GM19452 (cell line): ENCODE data around the gene GNG7.
"Not testable (repeated sequence)": the region's sequence is repeated elsewhere in the genome, so short reads cannot be mapped to it uniquely, and the experiment has no call there.

Experiments used
- ATAC-seq: cut with Tn5 transposase; IDR thresholded peaks from one replicate; pipeline ENCODE4 v1.9.1; 2021; ENCODE audit not compliant: unreplicated experiment

Gene GNG7

DNA sequence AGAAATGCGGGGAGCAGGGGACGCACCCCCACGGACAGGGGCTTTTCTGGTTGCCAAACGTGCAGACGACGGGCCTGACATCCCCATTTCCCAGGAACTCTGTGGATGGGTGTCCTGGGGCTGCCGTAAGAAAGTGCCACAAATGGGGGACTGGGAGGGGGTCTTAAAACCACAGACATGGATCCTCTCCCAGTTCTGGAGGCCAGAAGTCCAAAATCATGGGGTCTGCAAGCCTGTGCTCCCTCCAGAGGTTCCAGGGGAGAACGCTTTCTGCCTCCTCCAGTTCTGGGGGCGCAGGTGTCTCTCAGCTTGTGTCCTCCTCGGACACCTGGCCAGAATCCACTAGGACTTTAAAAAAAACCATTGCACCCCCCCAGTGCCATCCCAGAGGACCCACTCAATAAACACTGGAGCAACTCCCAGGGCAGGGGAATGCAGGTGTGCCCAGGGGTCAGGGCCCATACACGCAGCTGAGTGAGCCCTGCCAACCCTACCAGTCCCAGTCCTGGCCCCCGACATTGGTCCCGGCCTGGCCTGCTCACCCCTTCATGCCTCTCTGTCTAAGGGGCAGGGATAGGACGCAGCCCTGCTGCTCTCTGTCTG, 122.7 kb downstream of the GNG7 start:
- no peak for ATAC-seq

DNA sequence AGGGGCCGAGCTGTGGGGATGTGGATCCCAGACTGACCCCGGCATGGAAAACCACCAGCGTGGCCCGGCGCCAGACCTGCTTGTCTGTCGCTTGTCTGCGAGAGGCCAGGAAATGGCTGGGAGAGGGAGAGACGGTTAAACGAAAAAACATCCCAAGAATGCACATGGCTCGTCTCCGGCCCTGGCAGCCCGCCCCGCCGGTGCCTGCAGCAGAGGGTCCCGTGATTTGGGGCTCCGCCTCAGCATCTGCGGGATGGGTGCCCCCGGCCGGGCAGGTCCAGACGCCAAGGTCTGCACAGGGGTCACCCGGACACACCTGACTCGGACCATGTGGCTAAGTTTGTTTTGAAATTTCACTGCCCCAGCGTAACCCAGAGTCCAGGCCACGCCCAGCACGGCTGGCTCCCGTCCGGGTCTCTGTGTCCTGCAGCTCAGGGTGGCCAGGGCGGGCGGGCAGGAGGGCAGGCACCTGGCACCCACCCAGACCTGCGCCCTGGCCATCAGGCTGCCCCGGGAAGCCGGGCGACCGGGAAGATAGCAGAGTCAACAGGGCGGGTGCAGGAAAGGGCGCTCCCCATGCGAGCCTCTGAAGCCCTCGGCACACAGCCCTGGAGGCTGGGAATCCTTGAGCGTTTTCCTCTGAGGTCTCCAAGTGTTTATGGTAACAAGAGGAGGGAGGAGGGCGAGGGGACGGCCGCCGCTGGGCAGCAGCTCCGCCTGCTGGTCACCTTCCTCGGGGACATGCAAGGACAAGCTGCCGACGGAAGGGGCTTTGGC, 123.4 kb downstream of the GNG7 start:
- no peak for ATAC-seq

DNA sequence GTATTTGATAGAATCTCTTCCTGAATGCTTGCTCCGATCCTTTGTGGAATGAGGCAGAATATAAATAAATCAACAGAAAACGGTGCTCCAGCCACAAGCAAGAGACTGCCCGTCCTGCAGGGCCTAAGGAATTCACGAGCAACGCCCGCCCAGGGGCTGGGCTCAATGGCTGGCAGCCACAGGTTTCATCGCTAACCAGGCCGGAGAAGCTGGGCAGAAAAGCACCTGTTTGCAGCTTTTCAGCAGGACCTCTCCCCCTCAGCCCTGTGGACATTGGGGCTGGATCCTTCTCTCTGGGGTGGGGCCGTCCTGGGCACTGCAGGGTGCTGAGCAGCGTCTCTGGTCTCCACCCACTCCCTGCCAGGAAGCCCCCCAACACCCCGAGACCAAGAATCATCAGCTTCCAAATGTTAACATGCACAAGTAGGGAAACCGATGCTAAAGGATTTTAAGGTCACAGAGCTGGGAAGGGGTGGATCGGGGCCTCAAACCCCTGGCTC, 124.1 kb downstream of the GNG7 start:
- ATAC-seq, result no peak

DNA sequence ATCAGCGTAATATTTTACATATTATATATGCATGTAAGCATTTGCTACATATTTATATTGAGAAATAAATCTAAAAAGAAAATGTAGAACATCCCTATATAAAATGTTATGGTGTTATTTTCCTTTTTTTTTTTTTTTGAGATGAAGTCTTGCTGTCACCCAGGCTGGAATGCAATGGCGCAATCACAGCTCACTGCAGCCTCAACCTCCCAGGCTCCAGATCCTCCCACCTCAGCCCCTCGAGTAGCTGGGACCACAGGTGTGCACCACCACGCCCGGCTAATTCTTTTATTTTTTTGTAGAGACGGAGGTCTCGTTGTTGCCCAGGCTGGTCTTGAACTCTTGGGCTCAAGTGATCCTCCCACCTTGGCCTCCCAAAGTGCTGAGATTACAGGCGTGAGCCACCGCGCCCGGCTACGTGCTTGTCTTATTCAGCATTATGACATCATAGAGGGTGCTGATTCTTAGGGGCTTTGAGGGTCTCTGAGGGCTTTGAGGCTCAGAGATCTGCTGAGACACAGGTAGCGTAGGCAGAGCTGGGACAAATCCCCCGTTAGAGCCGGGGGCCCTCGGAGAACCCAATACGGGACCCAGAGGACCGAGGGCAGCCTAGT, 124.7 kb downstream of the GNG7 start:
- no peak for ATAC-seq

DNA sequence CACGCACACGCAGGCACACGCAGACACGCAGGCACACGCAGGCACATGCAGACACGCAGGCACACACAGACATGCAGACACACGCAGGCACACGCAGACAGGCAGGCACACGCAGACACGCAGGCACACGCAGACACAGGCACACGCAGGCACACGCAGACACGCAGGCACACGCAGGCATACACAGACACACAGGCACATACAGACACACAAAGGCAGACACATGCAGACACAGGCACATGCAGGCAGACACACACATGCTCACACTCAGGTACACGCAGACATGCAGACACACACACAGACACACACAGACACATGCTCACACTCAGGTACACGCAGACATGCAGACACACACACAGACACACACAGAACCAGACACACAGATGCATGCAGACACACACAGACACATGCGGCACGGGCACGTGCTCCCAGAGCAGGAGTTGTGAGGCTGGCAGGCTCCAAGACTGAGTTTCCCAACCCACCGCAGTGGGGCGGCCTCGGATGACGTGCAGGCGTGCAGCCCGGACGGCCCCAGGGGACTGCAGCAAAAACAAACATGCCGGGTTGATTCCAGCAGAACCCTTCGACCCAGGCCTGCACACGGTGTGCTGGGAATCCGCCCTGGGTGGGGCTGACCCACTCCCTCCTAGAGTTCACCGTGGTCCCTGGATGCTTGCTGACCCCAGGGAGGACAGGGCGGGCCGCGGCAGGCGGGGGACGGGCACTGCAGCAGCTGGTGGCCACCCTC, 126.6 kb downstream of the GNG7 start:
- no peak for ATAC-seq

DNA sequence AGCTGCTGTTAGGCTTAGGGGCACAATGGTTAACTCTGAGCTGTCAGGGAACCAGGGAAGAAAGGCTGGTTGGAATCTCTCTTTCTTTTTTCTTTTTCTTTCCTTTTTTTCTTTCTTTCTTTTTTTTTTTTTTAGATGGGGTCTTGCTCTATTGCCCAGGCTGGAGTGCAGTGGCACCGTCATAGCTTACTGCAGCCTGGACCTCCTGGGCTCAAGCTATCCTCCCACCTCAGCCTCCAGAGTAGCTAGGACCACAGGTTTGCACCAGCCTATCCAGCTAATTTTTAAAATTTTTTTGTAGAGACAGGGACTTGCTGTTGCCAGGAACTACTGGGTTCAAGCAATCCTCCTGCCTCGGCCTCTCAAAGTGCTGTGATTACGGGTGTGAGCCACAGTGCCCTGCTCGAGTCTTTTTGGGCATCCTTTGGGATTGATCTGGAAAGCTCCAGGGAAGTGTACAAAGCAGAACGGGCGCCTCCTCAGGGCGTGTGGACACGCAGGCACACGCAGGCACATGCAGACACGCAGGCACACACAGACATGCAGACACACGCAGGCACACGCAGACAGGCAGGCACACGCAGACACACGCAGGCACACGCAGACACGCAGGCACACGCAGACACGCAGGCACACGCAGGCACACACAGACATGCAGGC, 127.4 kb downstream of the GNG7 start:
- ATAC-seq, result no peak

DNA sequence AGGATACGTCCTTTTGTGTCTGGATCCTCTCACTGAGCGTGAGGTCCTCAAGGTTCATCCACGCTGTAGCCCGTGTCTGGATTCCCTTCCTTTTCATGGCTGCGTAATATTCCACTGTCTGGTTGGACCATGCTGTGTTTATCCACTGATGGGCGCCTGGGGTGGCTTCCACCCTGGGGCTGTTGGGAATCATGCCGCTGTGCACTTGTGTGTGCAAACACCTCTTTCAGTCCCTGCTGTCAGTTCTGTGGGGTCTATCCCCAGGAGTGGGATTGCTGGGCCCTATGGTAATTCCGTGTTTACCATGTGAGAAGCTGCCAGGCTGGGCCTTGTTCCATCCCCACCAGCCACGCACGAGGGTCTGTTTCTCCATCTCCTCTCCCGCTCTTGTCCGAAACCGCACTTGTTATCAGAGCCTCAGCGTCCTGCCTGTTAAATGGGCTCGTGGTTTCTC, 128.0 kb downstream of the GNG7 start:
- no peak for ATAC-seq

DNA sequence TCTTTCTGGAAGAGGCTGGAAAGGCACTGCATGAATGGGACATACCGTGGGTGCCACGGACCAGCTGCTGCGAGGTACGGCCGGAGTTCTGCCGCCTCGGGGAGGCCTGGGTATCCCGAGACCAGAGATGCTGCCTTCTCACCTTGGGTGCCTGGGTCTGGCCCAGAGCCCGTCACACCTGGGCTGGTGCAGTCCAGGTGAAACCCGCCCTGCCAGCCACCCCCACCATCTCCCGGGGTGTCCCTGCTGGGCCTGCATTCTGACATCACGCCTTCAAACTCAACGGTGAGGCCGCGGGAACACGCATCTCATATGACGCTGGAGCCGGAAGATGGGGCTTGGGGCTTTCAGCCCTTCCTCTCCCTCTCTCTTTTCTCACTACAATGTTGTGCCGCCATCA, 128.6 kb downstream of the GNG7 start:
- ATAC-seq, result no peak

DNA sequence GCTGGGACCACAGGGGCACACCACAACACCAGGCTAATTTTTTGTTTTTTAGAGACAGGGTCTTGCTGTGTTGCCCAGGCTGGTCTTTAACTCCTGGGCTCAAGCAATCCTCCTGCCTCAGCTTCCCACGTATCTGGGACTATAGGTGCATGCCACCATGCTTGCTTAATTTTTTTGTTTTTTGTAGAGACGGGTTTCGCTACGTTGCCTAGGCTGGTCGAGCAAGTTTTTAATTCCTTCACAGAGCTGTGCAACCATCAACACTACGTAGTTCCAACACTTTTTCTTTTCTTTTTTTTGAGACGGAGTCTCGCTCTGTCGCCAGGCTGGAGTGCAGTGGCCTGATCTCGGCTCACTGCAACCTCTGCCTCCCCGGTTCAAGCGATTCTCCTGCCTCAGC, 130.3 kb downstream of the GNG7 start:
- not testable (repeated sequence) for ATAC-seq

DNA sequence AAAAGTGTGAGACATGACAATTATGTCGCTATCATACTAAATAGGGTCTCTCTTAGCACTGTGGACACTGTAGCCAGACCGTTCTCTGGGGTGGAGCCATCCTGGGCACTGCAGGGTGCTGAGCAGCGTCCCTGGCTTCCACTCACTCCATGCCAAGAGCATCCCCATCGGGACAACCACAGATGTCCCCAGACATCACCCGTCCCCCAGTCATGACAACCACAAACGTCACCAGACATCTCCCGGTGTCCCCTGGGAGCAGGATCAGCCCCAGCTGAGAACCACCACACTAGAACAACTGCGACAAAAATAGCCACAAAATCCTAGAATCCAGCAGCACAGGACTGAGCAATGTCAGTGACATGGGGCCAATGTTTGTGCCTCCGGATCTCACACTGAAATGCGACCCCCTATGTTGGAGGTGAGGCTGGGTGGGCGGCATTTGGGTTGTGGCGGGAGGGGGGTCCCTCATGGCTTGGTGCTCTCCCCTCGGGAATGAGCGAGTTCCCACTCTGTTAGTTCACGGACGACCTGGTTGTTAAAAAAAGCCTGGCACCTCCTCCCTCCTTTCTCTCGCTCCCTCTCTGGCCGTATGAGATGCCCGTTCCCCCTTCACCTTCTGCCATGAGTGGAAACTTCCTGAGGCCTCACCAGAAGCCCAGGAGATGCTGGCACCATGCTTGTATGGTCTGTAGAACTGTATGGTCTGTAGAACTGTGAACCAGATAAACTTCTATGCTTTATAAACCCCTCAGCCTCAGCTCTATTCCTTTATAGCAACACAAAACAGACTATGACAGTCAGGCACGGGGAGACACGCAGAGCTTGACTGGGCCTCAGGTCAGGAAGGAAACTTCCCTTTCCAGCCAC, 132.7 kb downstream of the GNG7 start:
- no peak for ATAC-seq

DNA sequence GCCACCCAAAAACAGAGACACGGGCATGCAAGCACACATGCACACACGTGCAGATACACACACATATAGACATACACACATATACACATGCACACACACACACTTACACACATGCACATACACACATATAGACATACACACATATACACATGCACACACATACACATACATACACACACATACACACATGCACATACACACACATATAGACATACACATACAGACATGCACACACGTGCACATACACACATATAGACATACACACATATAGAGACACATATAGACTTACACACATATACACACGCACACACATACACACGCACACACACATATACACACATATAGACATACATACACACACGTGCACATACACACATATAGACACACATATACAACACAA, 134.5 kb downstream of the GNG7 start:
- no peak for ATAC-seq

DNA sequence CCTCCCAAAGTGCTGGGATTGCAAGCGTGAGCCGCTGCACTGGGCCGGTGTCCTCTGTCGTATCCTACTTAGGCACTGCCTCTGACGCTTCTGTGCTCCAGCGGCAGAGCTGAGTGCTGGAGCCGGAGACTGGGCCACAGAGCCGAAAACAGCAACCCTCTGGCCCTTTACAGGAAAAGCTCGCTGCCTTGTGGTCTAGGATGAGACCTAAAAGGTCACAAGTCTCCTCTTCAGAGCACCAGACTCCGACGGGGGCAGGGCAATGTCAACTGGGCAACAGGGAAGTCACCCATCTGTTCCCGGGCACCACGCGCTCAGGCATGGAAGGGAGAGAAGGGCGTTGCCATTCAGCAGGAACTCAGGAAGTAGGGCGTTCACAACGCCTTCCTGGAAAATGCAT, 134.9 kb downstream of the GNG7 start:
- no peak for ATAC-seq

DNA sequence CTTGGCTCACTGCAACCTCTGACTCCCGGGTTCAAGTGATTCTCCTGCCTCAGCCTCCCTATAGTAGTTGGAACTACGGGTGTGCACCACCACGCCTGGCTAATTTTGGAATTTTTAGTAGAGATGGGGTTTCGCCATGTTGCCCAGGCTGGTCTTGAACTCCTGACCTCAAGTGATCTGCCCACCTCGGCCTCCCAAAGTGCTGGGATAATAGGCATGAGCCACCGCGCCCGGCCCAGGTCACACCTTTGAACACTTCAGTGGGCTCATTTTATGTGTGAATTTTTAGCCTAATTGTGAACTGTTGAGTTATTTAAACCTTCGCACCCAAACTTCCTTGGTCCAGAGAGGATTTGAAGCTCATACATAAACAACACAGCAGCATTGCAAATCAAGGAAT, 138.9 kb downstream of the GNG7 start:
- ATAC-seq, result not testable (repeated sequence)

DNA sequence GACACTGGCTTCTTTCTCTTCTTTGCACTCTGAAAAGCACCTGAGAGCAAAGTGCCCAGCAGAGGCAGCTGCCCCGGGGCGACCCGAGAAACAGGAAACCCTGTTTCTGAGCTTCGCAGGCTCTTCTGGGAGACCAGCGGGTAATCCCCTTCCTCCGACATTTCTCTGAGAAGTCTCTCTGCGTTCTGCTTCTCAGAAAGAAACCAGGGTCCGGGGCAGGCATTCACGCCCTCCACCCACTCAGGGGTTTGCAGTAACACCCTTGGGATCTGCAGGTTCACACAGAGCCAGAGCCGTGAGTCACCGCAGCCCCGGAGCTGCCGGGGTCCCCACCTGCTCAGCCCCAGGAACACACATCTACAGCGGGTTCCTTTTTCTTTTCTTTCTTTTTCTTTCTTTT, 140.6 kb downstream of the GNG7 start:
- peak; percentile 70 for ATAC-seq

DNA sequence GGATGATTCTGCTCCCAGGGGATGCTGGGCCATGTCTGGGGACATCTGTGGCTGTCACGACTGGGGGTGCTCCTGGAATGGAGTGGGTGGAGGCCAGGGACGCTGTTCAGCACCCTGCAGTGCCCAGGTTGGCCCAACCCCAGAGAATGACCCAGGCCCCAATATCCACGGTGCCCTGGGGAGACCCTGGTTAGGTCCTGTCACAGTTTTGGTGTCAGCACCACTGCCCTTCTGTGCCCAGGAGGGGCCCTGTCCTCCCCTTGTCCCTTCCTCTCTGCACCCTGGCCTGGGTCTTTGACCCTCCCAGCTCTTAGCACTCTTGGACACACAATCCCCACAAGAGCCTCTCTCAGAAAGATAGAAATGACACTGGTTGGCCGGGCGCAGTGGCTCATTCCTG, 141.3 kb downstream of the GNG7 start:
- ATAC-seq, result no peak

DNA sequence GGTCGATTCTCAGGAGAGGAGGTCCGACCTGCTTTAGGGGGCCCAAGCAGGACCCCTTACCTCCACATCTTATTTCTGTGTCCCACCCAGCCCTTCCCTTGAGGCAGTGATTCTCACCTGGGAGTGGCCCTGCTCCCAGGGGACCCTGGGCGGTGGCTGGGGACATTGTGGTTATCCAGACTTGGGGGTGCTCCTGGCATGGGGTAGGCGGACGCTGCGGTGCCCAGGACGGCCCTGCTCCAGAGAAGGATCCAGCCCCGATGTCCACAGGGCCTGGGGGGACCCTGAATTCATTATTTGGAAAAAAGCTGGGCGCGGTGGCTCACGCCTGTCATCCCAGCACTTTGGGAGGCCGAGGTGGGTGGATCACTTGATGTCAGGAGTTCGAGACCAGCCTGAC, 142.1 kb downstream of the GNG7 start:
- no peak for ATAC-seq

DNA sequence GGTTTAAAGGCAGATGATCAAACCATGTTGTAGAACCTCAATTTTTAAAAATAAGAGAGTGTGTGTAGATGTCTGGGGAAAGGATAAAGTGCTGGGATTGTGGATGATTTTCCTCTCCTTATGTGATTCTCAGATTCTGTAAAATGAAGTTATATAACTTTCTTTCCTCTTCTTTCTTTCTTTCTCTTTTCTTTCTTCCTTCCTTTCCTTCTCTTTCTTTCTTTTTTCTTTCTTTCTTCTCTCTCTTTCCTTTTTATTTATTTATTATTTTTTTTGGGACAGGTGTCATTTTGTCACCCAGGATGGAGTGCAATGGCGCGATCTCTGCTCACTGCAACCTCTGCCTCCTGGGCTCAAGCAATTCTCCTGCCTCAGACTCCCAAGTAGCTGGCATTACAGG, 144.0 kb downstream of the GNG7 start:
- ATAC-seq, result no peak

DNA sequence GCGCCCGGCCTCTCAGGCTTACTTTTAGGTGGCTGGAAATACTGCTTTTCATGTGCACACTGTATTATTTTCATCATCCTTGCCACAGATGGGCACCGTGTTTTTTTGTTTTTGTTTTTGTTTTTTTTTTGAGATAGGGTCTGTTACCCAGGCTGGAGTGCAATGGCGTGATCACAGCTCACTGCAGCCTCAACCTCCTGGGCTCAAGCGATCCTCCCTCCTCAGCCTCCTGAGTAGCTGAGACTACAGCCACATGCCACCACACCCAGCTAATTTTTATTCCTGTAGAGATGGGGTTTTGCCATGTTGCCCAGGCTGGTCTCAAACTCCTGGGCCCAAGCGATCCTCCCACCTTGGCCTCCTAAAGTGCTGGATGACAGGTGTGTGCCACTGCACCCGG, 144.4 kb downstream of the GNG7 start:
- not testable (repeated sequence) for ATAC-seq

DNA sequence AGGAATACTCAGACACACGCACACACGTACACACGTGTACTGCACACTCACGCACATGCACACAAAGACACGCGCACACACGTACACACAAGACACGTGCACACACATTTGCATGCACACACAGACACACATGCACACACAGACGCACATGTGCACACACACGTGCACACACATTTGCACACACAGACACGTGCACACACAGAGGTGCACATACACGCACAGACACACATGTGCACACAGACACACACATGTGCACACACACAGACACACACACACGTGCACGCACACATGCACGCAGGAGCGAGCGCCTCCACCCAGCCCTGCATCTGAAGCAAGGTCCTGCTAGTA, 145.4 kb downstream of the GNG7 start:
- no peak for ATAC-seq
